PC-3 (cell line): ENCODE results near the gene ACTL7A. TPM values are rescaled to one million over a fixed set of nuclear protein-coding genes. Genes with fewer than 3 reads are reported as not detected.
"Not testable (repeated sequence)": the region's sequence is repeated elsewhere in the genome, so short reads cannot be mapped to it uniquely, and the experiment has no call there.

Source experiments
- ATAC-seq: fragments of 200-7000 bp; cut with Tn5 transposase; 2 replicates; pipeline ENCODE4 v1.9.1; 2020; ENCODE audit warnings: mild to moderate bottlenecking, moderate library complexity
- BruUV-seq: library from RNA; stranded (reverse); fragments of 400-500 nt; replicated peaks from 2 replicates; lab custom pipeline; 2021; lab: Mats Ljungman, UMichigan
- CTCF ChIA-PET: fragments of 300-600 bp; sonication (Branson Sonifier 250); formaldehyde crosslinking; loops from one replicate; lab custom pipeline; 2022; ENCODE audit warnings: antibody characterized with exemption; lab: Charles Lee
- POLR2A ChIA-PET: fragments of 300-600 bp; sonication (Branson Sonifier 250); formaldehyde crosslinking; loops from one replicate; lab custom pipeline; 2022; ENCODE audit warnings: antibody characterized with exemption; ENCODE audit not compliant: unreplicated experiment; lab: Charles Lee
- DNase-seq: peaks from one replicate; pipeline ENCODE4 v3.0.0-alpha.2; 2015
- H2AFZ ChIP-seq: fragments of 300-600 bp; sonication (generic); 2 replicates; pipeline ENCODE4 v1.6.0; 2016; ENCODE audit warnings: antibody characterized with exemption, low read length
- H3F3A ChIP-seq: fragments of 300-600 bp; sonication (generic); one replicate; pipeline ENCODE4 v1.6.0; 2017; ENCODE audit warnings: antibody characterized with exemption, low read length, control low read depth, mild to moderate bottlenecking; ENCODE audit not compliant: unreplicated experiment
- H3K27ac ChIP-seq: fragments of 300-600 bp; sonication (generic); 2 replicates; pipeline ENCODE4 v1.5.1; 2016; ENCODE audit warnings: mild to moderate bottlenecking, low read length
- H3K27me3 ChIP-seq: fragments of 300-600 bp; sonication (generic); 2 replicates; pipeline ENCODE4 v1.6.1; 2016; ENCODE audit warnings: low read length, mixed read lengths
- H3K36me3 ChIP-seq: fragments of 300-600 bp; sonication (generic); 2 replicates; pipeline ENCODE4 v1.6.1; 2016; ENCODE audit warnings: low read depth, mixed run types, low read length, mixed read lengths
- H3K4me1 ChIP-seq: fragments of 300-600 bp; sonication (generic); 2 replicates; pipeline ENCODE4 v1.5.1; 2016; ENCODE audit warnings: low read length; ENCODE audit not compliant: insufficient read depth
- H3K4me2 ChIP-seq: fragments of 300-600 bp; sonication (generic); 2 replicates; pipeline ENCODE4 v1.6.0; 2016; ENCODE audit warnings: low read length
- H3K4me3 ChIP-seq: fragments of 300-600 bp; sonication (generic); 2 replicates; pipeline ENCODE4 v1.5.1; 2016; ENCODE audit warnings: mild to moderate bottlenecking, low read length, mixed read lengths
- H3K79me2 ChIP-seq: fragments of 300-600 bp; sonication (generic); 2 replicates; pipeline ENCODE4 v1.6.1; 2017; ENCODE audit warnings: low read length, mixed read lengths
- H3K9ac ChIP-seq: fragments of 300-600 bp; sonication (generic); 2 replicates; pipeline ENCODE4 v1.6.0; 2016; ENCODE audit warnings: mild to moderate bottlenecking, low read length
- H3K9me2 ChIP-seq: fragments of 300-600 bp; sonication (generic); replicated peaks from 2 replicates; pipeline ENCODE4 v1.6.1; 2016; ENCODE audit warnings: mixed run types, low read length, mixed read lengths
- H3K9me3 ChIP-seq: fragments of 300-600 bp; sonication (generic); 2 replicates; pipeline ENCODE4 v1.6.1; 2016; ENCODE audit warnings: low read length, mixed read lengths
- H4K20me1 ChIP-seq: fragments of 300-600 bp; sonication (generic); 2 replicates; pipeline ENCODE4 v1.6.1; 2016; ENCODE audit warnings: low read length, mixed read lengths
- CTCF ChIP-seq: fragments of 300-600 bp; sonication (generic); conservative IDR thresholded peaks from 2 replicates; pipeline ENCODE4 v1.5.1; 2017; ENCODE audit warnings: antibody characterized with exemption, low read depth, mild to moderate bottlenecking, low read length
- EZH2 ChIP-seq: fragments of 300-600 bp; sonication (generic); IDR thresholded peaks from one replicate; pipeline ENCODE4 v1.6.1; 2017; ENCODE audit warnings: antibody characterized with exemption, mild to moderate bottlenecking, low read length; ENCODE audit not compliant: unreplicated experiment
- EZH2phosphoT487 ChIP-seq: fragments of 300-600 bp; sonication (generic); IDR thresholded peaks from 2 replicates; pipeline ENCODE4 v1.6.1; 2018; ENCODE audit warnings: mild to moderate bottlenecking, antibody characterized with exemption, low read length, borderline replicate concordance
- intact Hi-C: fragments of 100-400 bp; cut with micrococcal nuclease; formaldehyde crosslinking; loops from 2 replicates; pipeline ENCODE4 v1.9.0; 2023
- total RNA-seq: library from RNA; depleted of rRNA; stranded (reverse); fragments of >200 nt; gene quantifications from 2 replicates; pipeline ENCODE4 v1.2.3, GENCODE V29; 2014

Gene ACTL7A
- total RNA-seq, 1 experiment from 2014 or later, result not detected

- no peak for ATAC-seq
- Histone ChIP-seq H2AFZ (no peak overlapping the region), H4K20me1 (no peaks in the 10 kb centered on the region), H3K4me2 (no peak overlapping the region), H3F3A (no peaks in the 10 kb centered on the region), H3K4me3 (no peak overlapping the region), H3K27ac (no peak overlapping the region), H3K27me3 (no peaks in the 10 kb centered on the region), H3K79me2 (no peaks in the 10 kb centered on the region), H3K4me1 (peaks cover 17% of the 10 kb centered on the region), H3K36me3 (peaks cover 16% of the 10 kb centered on the region), H3K9ac (no peak overlapping the region), H3K9me2 (no peaks in the 10 kb centered on the region), H3K9me3 (no peaks in the 10 kb centered on the region)
- DNase-seq, result no peak
- CTCF ChIA-PET, result no interaction called here
- POLR2A ChIA-PET, result no interaction called here
- no TSS peak for BruUV-seq
- TF ChIP-seq CTCF (no peak), EZH2 (no peak), EZH2phosphoT487 (no peak)
- intact Hi-C loops, result no loop called here
Measured at GRCh38 chr9:108884701-108885100, 22.6 kb downstream of the ACTL7A start.

DNA sequence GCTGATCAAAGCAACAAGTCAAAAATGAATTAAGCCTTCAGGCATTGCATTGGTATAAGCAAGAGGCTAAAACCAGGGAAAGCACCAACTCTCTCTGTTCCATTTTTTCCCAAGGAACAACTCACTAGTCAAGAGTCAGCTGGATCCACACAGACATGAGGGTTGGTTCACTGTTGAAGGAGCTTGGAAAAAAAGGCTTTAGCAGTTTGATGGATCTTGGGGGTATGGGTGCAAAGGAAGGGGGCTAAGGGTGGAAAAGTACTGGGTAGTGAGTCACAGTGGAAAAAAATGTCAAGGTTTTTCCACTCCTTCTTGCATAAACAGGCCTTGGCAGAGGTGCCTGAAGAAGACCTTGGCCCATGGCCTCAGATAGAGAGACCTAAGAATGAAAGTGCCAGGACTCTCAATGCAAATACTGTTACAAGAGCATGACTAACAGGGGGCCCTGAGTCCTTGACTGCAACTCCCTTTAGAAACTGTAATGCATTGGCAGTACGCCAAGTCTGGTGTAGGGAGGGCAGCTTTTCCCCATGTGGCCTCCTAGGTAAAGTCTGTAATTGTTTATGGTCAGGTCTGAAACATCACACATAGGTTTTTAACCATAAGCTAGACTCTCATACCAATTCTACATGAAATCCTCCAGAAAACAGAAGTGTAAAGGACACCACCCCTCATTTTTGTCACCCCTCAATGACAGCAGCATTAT, 23.7 kb downstream of the ACTL7A start:
- H3K9ac ChIP-seq, result no peak overlapping the region
- no peaks in the 10 kb centered on the region for H3K27me3 ChIP-seq
- no peaks in the 10 kb centered on the region for H4K20me1 ChIP-seq
- H3K27ac ChIP-seq, result peak overlapping the region; percentile 52
- intact Hi-C loops, result no loop called here
- no peaks in the 10 kb centered on the region for H3K79me2 ChIP-seq
- peaks cover 17% of the 10 kb centered on the region for H3K4me1 ChIP-seq
- TF ChIP-seq EZH2 (no peak), EZH2phosphoT487 (no peak), CTCF (no peak)
- no peak overlapping the region for H3K4me3 ChIP-seq
- ChIA-PET POLR2A (no interaction called here), CTCF (interaction anchor here (0.6 kb wide), 1 partner anchor 1405 kb away, joined by 4 read pairs; no protein-coding TSS in a partner anchor)
- DNase-seq, result peak; percentile 80
- H3K9me3 ChIP-seq, result no peaks in the 10 kb centered on the region
- H3F3A ChIP-seq, result no peaks in the 10 kb centered on the region
- H3K4me2 ChIP-seq, result peak overlapping the region; percentile 22; the same call in 1 of the 2 replicates
- no TSS peak for BruUV-seq
- H3K36me3 ChIP-seq, result peaks cover 16% of the 10 kb centered on the region
- peak; percentile 81 for ATAC-seq
- H2AFZ ChIP-seq, result no peak overlapping the region
- H3K9me2 ChIP-seq, result no peaks in the 10 kb centered on the region

- POLR2A ChIA-PET, H4K20me1 ChIP-seq, H3K4me3 ChIP-seq, H3K9me3 ChIP-seq, intact Hi-C loops, H3K27me3 ChIP-seq, H3F3A ChIP-seq, BruUV-seq, H3K9ac ChIP-seq, H2AFZ ChIP-seq, H3K9me2 ChIP-seq, H3K79me2 ChIP-seq: not testable (repeated sequence)
- Histone ChIP-seq H3K4me2 (peak overlapping the region; percentile 7; the same call in 1 of the 2 replicates), H3K36me3 (peaks cover 23% of the 10 kb centered on the region), H3K27ac (peak overlapping the region; percentile 22; the same call in 1 of the 2 replicates), H3K4me1 (peaks cover 17% of the 10 kb centered on the region)
- peak; percentile 30 for DNase-seq
- ATAC-seq, result peak; percentile 38
- CTCF ChIA-PET, result interaction anchor here (0.6 kb wide), 1 partner anchor 1405 kb away, joined by 4 read pairs; no protein-coding TSS in a partner anchor
Measured at GRCh38 chr9:108886594-108887271, 24.7 kb downstream of the ACTL7A start.
